HL-60 (cell line): Measurements from ENCODE around the gene ARPC5.
"Not testable (repeated sequence)": the region's sequence is repeated elsewhere in the genome, so short reads cannot be mapped to it uniquely, and the experiment has no call there.

ENCODE experiments used
- POLR2AphosphoS5 ChIP-seq: IDR thresholded peaks from 2 replicates; pipeline ENCODE4 v1.6.1; 2012; ENCODE audit warnings: low read depth
- REST ChIP-seq: IDR thresholded peaks from 2 replicates; pipeline ENCODE4 v1.6.1; 2012; ENCODE audit warnings: low read depth; ENCODE audit not compliant: insufficient replicate concordance
- SPI1 ChIP-seq: IDR thresholded peaks from 2 replicates; pipeline ENCODE4 v1.6.1; 2012; ENCODE audit warnings: low read depth, mild to moderate bottlenecking, borderline replicate concordance
- TF ChIP-seq, protein P1 (sequence below): IDR thresholded peaks from one replicate; pipeline ENCODE4 v1.5.1; 2011; ENCODE audit warnings: low read length, control low read depth, inconsistent platforms; ENCODE audit not compliant: insufficient read depth

GRCh38 chr1:183618202-183618601, 17.4 kb downstream of the ARPC5 start:
- TF ChIP-seq REST, POLR2AphosphoS5, SPI1: not testable (repeated sequence)
- TF ChIP-seq, protein P1, sequence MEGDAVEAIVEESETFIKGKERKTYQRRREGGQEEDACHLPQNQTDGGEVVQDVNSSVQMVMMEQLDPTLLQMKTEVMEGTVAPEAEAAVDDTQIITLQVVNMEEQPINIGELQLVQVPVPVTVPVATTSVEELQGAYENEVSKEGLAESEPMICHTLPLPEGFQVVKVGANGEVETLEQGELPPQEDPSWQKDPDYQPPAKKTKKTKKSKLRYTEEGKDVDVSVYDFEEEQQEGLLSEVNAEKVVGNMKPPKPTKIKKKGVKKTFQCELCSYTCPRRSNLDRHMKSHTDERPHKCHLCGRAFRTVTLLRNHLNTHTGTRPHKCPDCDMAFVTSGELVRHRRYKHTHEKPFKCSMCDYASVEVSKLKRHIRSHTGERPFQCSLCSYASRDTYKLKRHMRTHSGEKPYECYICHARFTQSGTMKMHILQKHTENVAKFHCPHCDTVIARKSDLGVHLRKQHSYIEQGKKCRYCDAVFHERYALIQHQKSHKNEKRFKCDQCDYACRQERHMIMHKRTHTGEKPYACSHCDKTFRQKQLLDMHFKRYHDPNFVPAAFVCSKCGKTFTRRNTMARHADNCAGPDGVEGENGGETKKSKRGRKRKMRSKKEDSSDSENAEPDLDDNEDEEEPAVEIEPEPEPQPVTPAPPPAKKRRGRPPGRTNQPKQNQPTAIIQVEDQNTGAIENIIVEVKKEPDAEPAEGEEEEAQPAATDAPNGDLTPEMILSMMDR: not testable (repeated sequence)
